IMR-90 (cell line): ENCODE results near the gene SERBP1. TPM values are rescaled to one million over a fixed set of nuclear protein-coding genes. Genes with fewer than 3 reads are reported as not detected.

Source experiments
- ATAC-seq: fragments of 200-7000 bp; cut with Tn5 transposase; 2 replicates; pipeline ENCODE4 v1.9.1; 2020; ENCODE audit warnings: low read depth, mild to moderate bottlenecking, moderate library complexity
- BruUV-seq: library from RNA; stranded (reverse); fragments of 400-500 nt; replicated peaks from 2 replicates; lab custom pipeline; 2021; lab: Mats Ljungman, UMichigan
- CTCF ChIA-PET: fragments of 300-600 bp; formaldehyde crosslinking; extraction: SDS; loops from one replicate; lab custom pipeline; 2021; ENCODE audit warnings: antibody characterized with exemption; lab: Yijun Ruan, JAX
- POLR2A ChIA-PET: fragments of 300-600 bp; sonication (Branson Sonifier 250); formaldehyde crosslinking; loops from one replicate; lab custom pipeline; 2022; ENCODE audit warnings: antibody characterized with exemption; ENCODE audit not compliant: unreplicated experiment; lab: Charles Lee
- DNase-seq: peaks from one replicate; pipeline ENCODE4 v3.0.0; 2013
- H2AFZ ChIP-seq: replicated peaks from 2 replicates; pipeline ENCODE3; 2013; ENCODE audit warnings: low read length, mild to moderate bottlenecking; ENCODE audit not compliant: poor library complexity
- H2AK5ac ChIP-seq: 2 replicates; pipeline ENCODE4 v1.6.1; 2013; ENCODE audit warnings: low read depth, low read length, inconsistent platforms
- H2AK9ac ChIP-seq: replicated peaks from 2 replicates; pipeline ENCODE3; 2013; ENCODE audit warnings: mild to moderate bottlenecking, low read depth, low read length, moderate library complexity; ENCODE audit not compliant: poor library complexity
- H2BK120ac ChIP-seq: 2 replicates; pipeline ENCODE4 v1.6.1; 2013; ENCODE audit warnings: low read depth, low read length, inconsistent platforms
- H2BK15ac ChIP-seq: 3 replicates; pipeline ENCODE4 v1.6.1; 2013; ENCODE audit warnings: low read depth, low read length, inconsistent platforms
- H2BK20ac ChIP-seq: 2 replicates; pipeline ENCODE4 v1.6.1; 2013; ENCODE audit warnings: low read depth, mild to moderate bottlenecking, inconsistent platforms, low read length, moderate library complexity
- H2BK5ac ChIP-seq: 2 replicates; pipeline ENCODE4 v1.6.1; 2013; ENCODE audit warnings: mild to moderate bottlenecking, low read depth, low read length, inconsistent platforms; ENCODE audit not compliant: poor library complexity, severe bottlenecking
- H3K14ac ChIP-seq: replicated peaks from 2 replicates; pipeline ENCODE4 v1.6.1; 2013; ENCODE audit warnings: low read depth, low read length, inconsistent platforms
- H3K18ac ChIP-seq: 2 replicates; pipeline ENCODE4 v1.6.1; 2013; ENCODE audit warnings: low read depth, low read length, control low read depth
- H3K23ac ChIP-seq: 2 replicates; pipeline ENCODE4 v1.6.1; 2013; ENCODE audit warnings: low read depth, low read length, inconsistent platforms
- H3K27ac ChIP-seq: 2 replicates; pipeline ENCODE4 v1.5.1; 2013; ENCODE audit warnings: mild to moderate bottlenecking, control low read depth, low read length; ENCODE audit not compliant: insufficient read depth
- H3K27me3 ChIP-seq: 2 replicates; pipeline ENCODE4 v1.6.1; 2013; ENCODE audit warnings: low read length; ENCODE audit not compliant: control insufficient read depth, insufficient read depth
- H3K36me3 ChIP-seq: 2 replicates; pipeline ENCODE4 v1.6.1; 2013; ENCODE audit warnings: low read length, mixed read lengths; ENCODE audit not compliant: control insufficient read depth, insufficient read depth
- H3K4ac ChIP-seq: 2 replicates; pipeline ENCODE4 v1.6.1; 2013; ENCODE audit warnings: low read depth, low read length, inconsistent platforms
- H3K4me1 ChIP-seq: 2 replicates; pipeline ENCODE4 v1.6.1; 2013; ENCODE audit warnings: low read length, mixed read lengths; ENCODE audit not compliant: control insufficient read depth, insufficient read depth
- H3K4me2 ChIP-seq: 2 replicates; pipeline ENCODE4 v1.6.1; 2013; ENCODE audit warnings: low read depth, mild to moderate bottlenecking, control low read depth, low read length, moderate library complexity
- H3K4me3 ChIP-seq: 2 replicates; pipeline ENCODE4 v1.5.1; 2013; ENCODE audit warnings: low read depth, mild to moderate bottlenecking, control low read depth, low read length, moderate library complexity; ENCODE audit not compliant: insufficient read depth
- H3K56ac ChIP-seq: 2 replicates; pipeline ENCODE4 v1.6.1; 2013; ENCODE audit warnings: low read length, inconsistent platforms; ENCODE audit not compliant: insufficient read depth; ENCODE audit errors: extremely low read depth
- H3K79me1 ChIP-seq, 2 experiments: 2 replicates each; pipeline ENCODE4 v1.6.1; 2013; ENCODE audit warnings: low read length in 2 of 2, inconsistent platforms in 1 of 2, low read depth in 1 of 2
- H3K9ac ChIP-seq: 2 replicates; pipeline ENCODE4 v1.6.1; 2013; ENCODE audit warnings: low read depth, low read length, control low read depth
- H3K9me1 ChIP-seq: 2 replicates; pipeline ENCODE4 v1.6.1; 2013; ENCODE audit warnings: low read length, inconsistent platforms; ENCODE audit not compliant: insufficient read depth
- H3K9me3 ChIP-seq: 2 replicates; pipeline ENCODE4 v1.6.1; 2013; ENCODE audit warnings: low read length; ENCODE audit not compliant: control insufficient read depth, insufficient read depth
- H4K20me1 ChIP-seq: 2 replicates; pipeline ENCODE4 v1.6.1; 2013; ENCODE audit warnings: low read length, inconsistent platforms; ENCODE audit not compliant: insufficient read depth
- H4K5ac ChIP-seq: 2 replicates; pipeline ENCODE4 v1.6.1; 2013; ENCODE audit warnings: mild to moderate bottlenecking, low read depth, low read length, control low read depth
- H4K8ac ChIP-seq, 2 experiments: 2 replicates each; pipeline ENCODE4 v1.6.1; 2013; ENCODE audit warnings: low read depth in 2 of 2, low read length in 2 of 2, control low read depth in 1 of 2, inconsistent platforms in 1 of 2
- H4K91ac ChIP-seq: 2 replicates; pipeline ENCODE4 v1.6.1; 2013; ENCODE audit warnings: low read depth, low read length, inconsistent platforms; ENCODE audit not compliant: insufficient read depth
- BHLHE40 ChIP-seq: fragments of 150-350 bp; IDR thresholded peaks from 2 replicates; pipeline ENCODE4 v1.6.1; 2016; ENCODE audit warnings: mild to moderate bottlenecking, low read depth, low read length
- CEBPB ChIP-seq: IDR thresholded peaks from 2 replicates; pipeline ENCODE4 v1.6.1; 2012; ENCODE audit warnings: low read depth, low read length, improper control_type of control experiment
- CHD1 ChIP-seq: IDR thresholded peaks from 2 replicates; pipeline ENCODE4 v1.6.1; 2012; ENCODE audit warnings: low read depth, low read length, improper control_type of control experiment
- FOS ChIP-seq: fragments of 150-350 bp; IDR thresholded peaks from 2 replicates; pipeline ENCODE4 v1.6.1; 2016; ENCODE audit warnings: low read depth, low read length
- MAFK ChIP-seq: IDR thresholded peaks from 2 replicates; pipeline ENCODE4 v1.6.1; 2012; ENCODE audit warnings: low read depth, low read length, improper control_type of control experiment
- MAZ ChIP-seq: IDR thresholded peaks from 2 replicates; pipeline ENCODE4 v1.6.1; 2012; ENCODE audit warnings: low read depth, mild to moderate bottlenecking, low read length, improper control_type of control experiment, moderate library complexity, borderline replicate concordance
- MXI1 ChIP-seq: IDR thresholded peaks from 2 replicates; pipeline ENCODE4 v1.6.1; 2012; ENCODE audit warnings: low read depth, mild to moderate bottlenecking, low read length, moderate library complexity, borderline replicate concordance
- NFE2L2 ChIP-seq: fragments of 150-350 bp; IDR thresholded peaks from 2 replicates; pipeline ENCODE4 v1.6.1; 2016; ENCODE audit warnings: low read depth, mild to moderate bottlenecking, low read length
- RAD21 ChIP-seq: IDR thresholded peaks from 2 replicates; pipeline ENCODE4 v1.6.1; 2012; ENCODE audit warnings: low read length, improper control_type of control experiment
- RCOR1 ChIP-seq: IDR thresholded peaks from 2 replicates; pipeline ENCODE4 v1.6.1; 2012; ENCODE audit warnings: mild to moderate bottlenecking, low read length, improper control_type of control experiment; ENCODE audit not compliant: insufficient replicate concordance
- RFX5 ChIP-seq: IDR thresholded peaks from 2 replicates; pipeline ENCODE4 v1.8.0; 2012; ENCODE audit warnings: low read depth, mild to moderate bottlenecking, low read length, moderate library complexity
- WGBS, 2 experiments: methylation state at CpG; one replicate each; pipeline versions ENCODE4 v1.1.5 to v1.1.7; 2013; ENCODE audit warnings: missing lambda C conversion rate in 2 of 2; ENCODE audit not compliant: insufficient read length in 1 of 2; ENCODE audit errors: extremely low coverage in 2 of 2; 5-methylcytosine and 5-hydroxymethylcytosine counted together
- dilution Hi-C: fragments of 300-500 bp; cut with HindIII; formaldehyde crosslinking; loops from one replicate; pipeline ENCODE4 v1.14.3; 2018; ENCODE audit warnings: low sequenced_read_pairs; ENCODE audit not compliant: unreplicated experiment
- in situ Hi-C: fragments of 300-500 bp; cut with MboI; formaldehyde crosslinking; loops from 3 replicates; pipeline ENCODE4 v1.14.3; 2019; ENCODE audit warnings: low sequenced_read_pairs, inconsistent platforms, mixed read lengths
- intact Hi-C: fragments of 100-400 bp; cut with micrococcal nuclease; formaldehyde crosslinking; loops from 2 replicates; pipeline ENCODE4 v1.10.0; 2022
- polyA plus RNA-seq, 3 experiments: library from polyadenylated mRNA; depleted of rRNA; stranded (reverse); fragments of >200 nt; gene quantifications; 2 replicates each; pipeline ENCODE4 v1.2.3, GENCODE V29; 2012; ENCODE audit warnings: low replicate concordance in 1 of 3
- total RNA-seq: library from RNA; depleted of rRNA; stranded (reverse); fragments of >200 nt; gene quantifications from 2 replicates; pipeline ENCODE4 v1.2.3, GENCODE V29; 2012
- TF ChIP-seq, protein P1 (sequence below): fragments of 150-350 bp; IDR thresholded peaks from 2 replicates; pipeline ENCODE4 v1.6.1; 2016; ENCODE audit warnings: low read depth, mild to moderate bottlenecking, low read length, moderate library complexity, borderline replicate concordance
- TF ChIP-seq, protein P2 (sequence below): conservative IDR thresholded peaks from 2 replicates; pipeline ENCODE4 v1.5.1; 2012; ENCODE audit warnings: mild to moderate bottlenecking, low read depth, low read length, improper control_type of control experiment

SERBP1 gene
- total and polyA plus RNA-seq, 2 of the 4 experiments (the other 2 are of a cell fraction) = 94.1 to 153 TPM

DNA sequence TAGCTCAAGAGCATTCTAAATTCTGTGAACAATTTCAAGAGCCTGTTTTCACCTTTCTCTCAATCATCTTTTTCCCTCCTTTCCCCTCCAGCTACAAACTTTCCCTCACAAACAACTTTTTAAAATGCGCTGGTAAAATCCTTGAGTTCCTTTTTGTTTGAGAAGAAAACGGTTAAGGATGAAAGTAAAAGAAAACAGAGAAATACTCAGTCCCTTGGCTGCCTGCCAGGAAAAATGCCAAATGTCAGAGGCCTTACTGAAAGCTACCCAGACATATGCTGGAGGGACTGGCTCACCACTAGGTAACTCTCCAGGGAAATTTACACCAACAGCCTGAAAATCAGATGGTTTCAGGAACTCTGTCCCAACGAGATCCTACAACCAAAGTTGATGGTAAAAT, 11.0 kb upstream of the SERBP1 start:
- CTCF ChIA-PET = interaction anchor here (0.7 to 0.8 kb wide), 2 partner anchors 14 to 59 kb away, joined by 3 to 4 read pairs; no protein-coding TSS in a partner anchor
- peak; percentile 61 for DNase-seq
- Histone ChIP-seq H4K5ac (no peak overlapping the region), H3K27me3 (peaks cover 1% of the 10 kb centered on the region; the same call in 1 of the 2 replicates), H3K9me3 (no peaks in the 10 kb centered on the region), H3K27ac (no peak overlapping the region), H2AK5ac (no peak overlapping the region), H4K91ac (no peak overlapping the region), H4K8ac (no peak overlapping the region), H2BK15ac (no peak overlapping the region), H3K4me3 (no peak overlapping the region), H3K9ac (no peak overlapping the region), H3K9me1 (no peaks in the 10 kb centered on the region; the same call in 1 of the 2 replicates), H3K36me3 (no peaks in the 10 kb centered on the region), H3K14ac (no peak overlapping the region), H4K20me1 (no peaks in the 10 kb centered on the region), H3K4ac (no peak overlapping the region), H2BK120ac (no peak overlapping the region), H3K79me1 (no peaks in the 10 kb centered on the region), H3K4me2 (no peak overlapping the region), H3K18ac (no peak overlapping the region), H3K23ac (no peak overlapping the region), H2AFZ (no peak overlapping the region), H3K4me1 (no peaks in the 10 kb centered on the region), H2BK5ac (no peak overlapping the region), H3K56ac (no peak overlapping the region), H2AK9ac (no peak overlapping the region), H2BK20ac (no peak overlapping the region)
- BruUV-seq = no TSS peak
- TF ChIP-seq RCOR1 = no peak
- TF ChIP-seq BHLHE40 = no peak
- no peak for TF ChIP-seq CEBPB
- no peak for TF ChIP-seq FOS
- no peak for TF ChIP-seq MAZ
- no peak for TF ChIP-seq NFE2L2
- TF ChIP-seq, protein P1, sequence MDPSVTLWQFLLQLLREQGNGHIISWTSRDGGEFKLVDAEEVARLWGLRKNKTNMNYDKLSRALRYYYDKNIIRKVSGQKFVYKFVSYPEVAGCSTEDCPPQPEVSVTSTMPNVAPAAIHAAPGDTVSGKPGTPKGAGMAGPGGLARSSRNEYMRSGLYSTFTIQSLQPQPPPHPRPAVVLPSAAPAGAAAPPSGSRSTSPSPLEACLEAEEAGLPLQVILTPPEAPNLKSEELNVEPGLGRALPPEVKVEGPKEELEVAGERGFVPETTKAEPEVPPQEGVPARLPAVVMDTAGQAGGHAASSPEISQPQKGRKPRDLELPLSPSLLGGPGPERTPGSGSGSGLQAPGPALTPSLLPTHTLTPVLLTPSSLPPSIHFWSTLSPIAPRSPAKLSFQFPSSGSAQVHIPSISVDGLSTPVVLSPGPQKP = no peak
- no peak for TF ChIP-seq RAD21
- TF ChIP-seq MXI1 = no peak
- TF ChIP-seq CHD1 = no peak
- TF ChIP-seq, protein P2, sequence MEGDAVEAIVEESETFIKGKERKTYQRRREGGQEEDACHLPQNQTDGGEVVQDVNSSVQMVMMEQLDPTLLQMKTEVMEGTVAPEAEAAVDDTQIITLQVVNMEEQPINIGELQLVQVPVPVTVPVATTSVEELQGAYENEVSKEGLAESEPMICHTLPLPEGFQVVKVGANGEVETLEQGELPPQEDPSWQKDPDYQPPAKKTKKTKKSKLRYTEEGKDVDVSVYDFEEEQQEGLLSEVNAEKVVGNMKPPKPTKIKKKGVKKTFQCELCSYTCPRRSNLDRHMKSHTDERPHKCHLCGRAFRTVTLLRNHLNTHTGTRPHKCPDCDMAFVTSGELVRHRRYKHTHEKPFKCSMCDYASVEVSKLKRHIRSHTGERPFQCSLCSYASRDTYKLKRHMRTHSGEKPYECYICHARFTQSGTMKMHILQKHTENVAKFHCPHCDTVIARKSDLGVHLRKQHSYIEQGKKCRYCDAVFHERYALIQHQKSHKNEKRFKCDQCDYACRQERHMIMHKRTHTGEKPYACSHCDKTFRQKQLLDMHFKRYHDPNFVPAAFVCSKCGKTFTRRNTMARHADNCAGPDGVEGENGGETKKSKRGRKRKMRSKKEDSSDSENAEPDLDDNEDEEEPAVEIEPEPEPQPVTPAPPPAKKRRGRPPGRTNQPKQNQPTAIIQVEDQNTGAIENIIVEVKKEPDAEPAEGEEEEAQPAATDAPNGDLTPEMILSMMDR = no peak
- TF ChIP-seq MAFK = no peak
- no peak for TF ChIP-seq RFX5
- in situ Hi-C loops = no loop called here
- 100% methylated on average over 1 of the region's 3 CpGs; no CpG with 5 or more reads in 1 of the 2 experiments for WGBS, 2 experiments
- intact Hi-C loops = no loop called here
- dilution Hi-C loops = no loop called here
- 0 out of 2 replicates have a peak, but pooled peaks have one; percentile 24 for ATAC-seq
- POLR2A ChIA-PET = no interaction called here
